ENCODE results near the gene IL36RN. TPM values are rescaled to one million over a fixed set of nuclear protein-coding genes. Genes with fewer than 3 reads are reported as not detected.

The IL36RN gene
- total and polyA plus RNA-seq, 3 experiments from 2014 or later: not detected

DNA sequence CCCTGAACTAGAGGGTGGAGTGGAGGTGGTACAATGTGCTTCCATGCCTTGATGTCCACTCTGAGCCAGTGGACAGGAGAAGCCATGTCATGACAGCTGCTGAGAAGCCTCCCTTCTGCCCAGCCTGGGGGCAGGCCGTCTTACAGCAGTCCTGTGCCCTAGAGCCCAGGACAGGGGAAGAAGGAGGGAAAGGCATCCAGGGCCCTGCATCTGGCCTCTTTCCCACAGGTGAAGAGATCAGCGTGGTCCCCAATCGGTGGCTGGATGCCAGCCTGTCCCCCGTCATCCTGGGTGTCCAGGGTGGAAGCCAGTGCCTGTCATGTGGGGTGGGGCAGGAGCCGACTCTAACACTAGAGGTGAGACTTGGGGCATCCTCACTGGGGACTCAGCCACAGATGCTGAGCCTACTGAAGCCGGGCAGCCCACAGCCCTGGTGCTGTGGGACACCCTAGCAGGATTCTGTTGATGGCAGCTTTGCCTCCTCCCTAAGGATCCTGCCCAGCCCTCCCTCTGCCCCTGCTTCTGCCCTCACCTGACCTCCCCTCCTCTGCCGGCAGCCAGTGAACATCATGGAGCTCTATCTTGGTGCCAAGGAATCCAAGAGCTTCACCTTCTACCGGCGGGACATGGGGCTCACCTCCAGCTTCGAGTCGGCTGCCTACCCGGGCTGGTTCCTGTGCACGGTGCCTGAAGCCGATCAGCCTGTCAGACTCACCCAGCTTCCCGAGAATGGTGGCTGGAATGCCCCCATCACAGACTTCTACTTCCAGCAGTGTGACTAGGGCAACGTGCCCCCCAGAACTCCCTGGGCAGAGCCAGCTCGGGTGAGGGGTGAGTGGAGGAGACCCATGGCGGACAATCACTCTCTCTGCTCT lies 3.1 kb downstream of the IL36RN start:
- Mint-ChIP-seq H3K27me3 (peaks cover 2 to 19% of the 10 kb centered on the region in 2 donors), H3K4me3 (no peak overlapping the region), H3K4me1 (no peaks in the 10 kb centered on the region), H3K9me3 (no peaks in the 10 kb centered on the region), H3K36me3 (no peaks in the 10 kb centered on the region), H3K27ac (peak overlapping the region in 1 of 8 donors; percentile 34)
- H3K36me3 ChIP-seq (ENCODE audit: insufficient read depth, low read length): no peaks in the 10 kb centered on the region
- no peak for DNase-seq
- H3K4me1 ChIP-seq (ENCODE audit: insufficient read depth, low read length): no peaks in the 10 kb centered on the region
- no peaks in the 10 kb centered on the region for H3K27me3 ChIP-seq (ENCODE audit: insufficient read depth, low read length, poor library complexity, severe bottlenecking)
- H3K27ac ChIP-seq (ENCODE audit: low read depth, low read length): no peak overlapping the region
- no peaks in the 10 kb centered on the region for H3K9me3 ChIP-seq (ENCODE audit: low read length)
- ChIA-PET CTCF (interaction anchor here (1.1 kb wide), 1 partner anchor 14 kb away, joined by 3 read pairs; no protein-coding TSS in a partner anchor), POLR2A (no interaction called here)
- H3K4me3 ChIP-seq (ENCODE audit: low read length): no peak overlapping the region

DNA sequence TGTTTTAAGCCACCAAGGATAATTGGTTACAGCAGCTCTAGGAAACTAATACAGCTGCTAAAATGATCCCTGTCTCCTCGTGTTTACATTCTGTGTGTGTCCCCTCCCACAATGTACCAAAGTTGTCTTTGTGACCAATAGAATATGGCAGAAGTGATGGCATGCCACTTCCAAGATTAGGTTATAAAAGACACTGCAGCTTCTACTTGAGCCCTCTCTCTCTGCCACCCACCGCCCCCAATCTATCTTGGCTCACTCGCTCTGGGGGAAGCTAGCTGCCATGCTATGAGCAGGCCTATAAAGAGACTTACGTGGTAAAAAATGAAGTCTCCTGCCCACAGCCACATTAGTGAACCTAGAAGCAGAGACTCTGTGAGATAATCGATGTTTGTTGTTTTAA lies 5.3 kb downstream of the IL36RN start:
- H3K27ac Mint-ChIP-seq: no peak overlapping the region
- peaks cover 2 to 15% of the 10 kb centered on the region in 2 donors for H3K27me3 Mint-ChIP-seq
- CTCF ChIA-PET: no interaction called here
- Histone ChIP-seq H3K36me3 (ENCODE audit: insufficient read depth, low read length) (no peaks in the 10 kb centered on the region), H3K4me3 (ENCODE audit: low read length) (no peak overlapping the region), H3K27me3 (ENCODE audit: insufficient read depth, low read length, poor library complexity, severe bottlenecking) (no peaks in the 10 kb centered on the region), H3K4me1 (ENCODE audit: insufficient read depth, low read length) (no peaks in the 10 kb centered on the region), H3K9me3 (ENCODE audit: low read length) (no peaks in the 10 kb centered on the region), H3K27ac (ENCODE audit: low read depth, low read length) (no peak overlapping the region)
- H3K4me1 Mint-ChIP-seq: no peaks in the 10 kb centered on the region
- peaks cover 0 to 5% (median 0%) of the 10 kb centered on the region in 3 donors for H3K36me3 Mint-ChIP-seq
- no peaks in the 10 kb centered on the region for H3K9me3 Mint-ChIP-seq
- H3K4me3 Mint-ChIP-seq: no peak overlapping the region
- DNase-seq: no peak
- POLR2A ChIA-PET: no interaction called here

DNA sequence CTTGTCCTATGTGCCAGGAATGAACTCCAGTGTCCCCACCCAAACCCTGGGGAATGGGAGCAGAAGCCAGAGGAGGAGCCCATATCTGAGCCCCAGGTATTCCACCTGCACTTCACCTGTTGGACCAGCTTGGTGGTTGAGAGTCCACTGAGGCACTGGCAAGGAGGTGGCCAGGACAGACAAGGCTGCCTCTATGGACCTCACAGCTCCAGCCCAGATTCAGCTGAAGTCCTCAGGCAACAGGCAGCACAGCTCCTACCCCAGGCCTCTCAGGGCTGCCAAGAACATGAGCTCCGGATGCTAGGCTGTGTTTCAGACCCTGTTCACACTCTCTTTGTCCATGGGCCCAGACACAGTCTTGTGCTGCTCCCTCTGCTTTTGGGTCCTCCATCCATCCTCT lies 5.9 kb downstream of the IL36RN start:
- Mint-ChIP-seq H3K36me3 (peaks cover 0 to 5% (median 0%) of the 10 kb centered on the region in 3 donors), H3K4me3 (no peak overlapping the region), H3K27me3 (peaks cover 2 to 15% of the 10 kb centered on the region in 2 donors), H3K9me3 (no peaks in the 10 kb centered on the region), H3K4me1 (no peaks in the 10 kb centered on the region), H3K27ac (no peak overlapping the region)
- ChIA-PET POLR2A (no interaction called here), CTCF (no interaction called here)
- no peaks in the 10 kb centered on the region for H3K9me3 ChIP-seq (ENCODE audit: low read length)
- H3K4me1 ChIP-seq (ENCODE audit: insufficient read depth, low read length): no peaks in the 10 kb centered on the region
- H3K27me3 ChIP-seq (ENCODE audit: insufficient read depth, low read length, poor library complexity, severe bottlenecking): no peaks in the 10 kb centered on the region
- no peak for DNase-seq
- no peaks in the 10 kb centered on the region for H3K36me3 ChIP-seq (ENCODE audit: insufficient read depth, low read length)
- no peak overlapping the region for H3K27ac ChIP-seq (ENCODE audit: low read depth, low read length)
- H3K4me3 ChIP-seq (ENCODE audit: low read length): no peak overlapping the region

- Mint-ChIP-seq H3K36me3 (peaks cover 0 to 5% (median 0%) of the 10 kb centered on the region in 3 donors), H3K4me3 (peak within 1 kb of the TSS in 1 of 7 donors; percentile 20), H3K4me1 (no peaks in the 10 kb centered on the region), H3K27ac (peak within 1 kb of the TSS in 1 of 8 donors; percentile 86), H3K27me3 (peaks cover 0 to 12% of the 10 kb centered on the region in 2 donors), H3K9me3 (no peaks in the 10 kb centered on the region)
- Histone ChIP-seq H3K27ac (ENCODE audit: low read depth, low read length) (no peak within 1 kb of the TSS), H3K9me3 (ENCODE audit: low read length) (no peaks in the 10 kb centered on the region), H3K4me3 (ENCODE audit: low read length) (no peak within 1 kb of the TSS), H3K27me3 (ENCODE audit: insufficient read depth, low read length, poor library complexity, severe bottlenecking) (no peaks in the 10 kb centered on the region), H3K4me1 (ENCODE audit: insufficient read depth, low read length) (no peaks in the 10 kb centered on the region), H3K36me3 (ENCODE audit: insufficient read depth, low read length) (no peaks in the 10 kb centered on the region)
- CTCF ChIA-PET: no interaction called here
- DNase-seq: no peak
- POLR2A ChIA-PET: no interaction called here
Measured at GRCh38 chr2:113067681-113068080, 8.7 kb downstream of the IL36RN start, which contains the start of gene IL1F10. Gene IL1F10 (plus strand): TSS chr2:113067970. CDS start chr2:113072739, 4,769 bp downstream.

GRCh38 chr2:113068249-113068648 lies 9.3 kb downstream of the IL36RN start:
- ChIA-PET CTCF (no interaction called here), POLR2A (no interaction called here)
- Mint-ChIP-seq H3K27ac (no peak overlapping the region), H3K4me3 (no peak overlapping the region), H3K9me3 (no peaks in the 10 kb centered on the region), H3K4me1 (no peaks in the 10 kb centered on the region), H3K27me3 (peaks cover 2 to 9% of the 10 kb centered on the region in 2 donors), H3K36me3 (peaks cover 0 to 5% (median 0%) of the 10 kb centered on the region in 3 donors)
- no peak overlapping the region for H3K27ac ChIP-seq (ENCODE audit: low read depth, low read length)
- no peaks in the 10 kb centered on the region for H3K36me3 ChIP-seq (ENCODE audit: insufficient read depth, low read length)
- no peak overlapping the region for H3K4me3 ChIP-seq (ENCODE audit: low read length)
- no peaks in the 10 kb centered on the region for H3K9me3 ChIP-seq (ENCODE audit: low read length)
- no peak for DNase-seq
- H3K4me1 ChIP-seq (ENCODE audit: insufficient read depth, low read length): no peaks in the 10 kb centered on the region
- no peaks in the 10 kb centered on the region for H3K27me3 ChIP-seq (ENCODE audit: insufficient read depth, low read length, poor library complexity, severe bottlenecking)

- no peak overlapping the region for H3K27ac Mint-ChIP-seq
- H3K27me3 Mint-ChIP-seq: peaks cover 3 to 6% of the 10 kb centered on the region in 2 donors
- peaks cover 0 to 5% (median 0%) of the 10 kb centered on the region in 3 donors for H3K36me3 Mint-ChIP-seq
- H3K9me3 ChIP-seq (ENCODE audit: low read length): no peaks in the 10 kb centered on the region
- no peaks in the 10 kb centered on the region for H3K4me1 ChIP-seq (ENCODE audit: insufficient read depth, low read length)
- H3K4me3 Mint-ChIP-seq: no peak overlapping the region
- no peaks in the 10 kb centered on the region for H3K9me3 Mint-ChIP-seq
- H3K27me3 ChIP-seq (ENCODE audit: insufficient read depth, low read length, poor library complexity, severe bottlenecking): no peaks in the 10 kb centered on the region
- ChIA-PET POLR2A (no interaction called here), CTCF (no interaction called here)
- no peak overlapping the region for H3K27ac ChIP-seq (ENCODE audit: low read depth, low read length)
- H3K4me1 Mint-ChIP-seq: no peaks in the 10 kb centered on the region
- DNase-seq: no peak
- no peak overlapping the region for H3K4me3 ChIP-seq (ENCODE audit: low read length)
- no peaks in the 10 kb centered on the region for H3K36me3 ChIP-seq (ENCODE audit: insufficient read depth, low read length)
Measured at GRCh38 chr2:113068706-113069485, 9.9 kb downstream of the IL36RN start.

DNA sequence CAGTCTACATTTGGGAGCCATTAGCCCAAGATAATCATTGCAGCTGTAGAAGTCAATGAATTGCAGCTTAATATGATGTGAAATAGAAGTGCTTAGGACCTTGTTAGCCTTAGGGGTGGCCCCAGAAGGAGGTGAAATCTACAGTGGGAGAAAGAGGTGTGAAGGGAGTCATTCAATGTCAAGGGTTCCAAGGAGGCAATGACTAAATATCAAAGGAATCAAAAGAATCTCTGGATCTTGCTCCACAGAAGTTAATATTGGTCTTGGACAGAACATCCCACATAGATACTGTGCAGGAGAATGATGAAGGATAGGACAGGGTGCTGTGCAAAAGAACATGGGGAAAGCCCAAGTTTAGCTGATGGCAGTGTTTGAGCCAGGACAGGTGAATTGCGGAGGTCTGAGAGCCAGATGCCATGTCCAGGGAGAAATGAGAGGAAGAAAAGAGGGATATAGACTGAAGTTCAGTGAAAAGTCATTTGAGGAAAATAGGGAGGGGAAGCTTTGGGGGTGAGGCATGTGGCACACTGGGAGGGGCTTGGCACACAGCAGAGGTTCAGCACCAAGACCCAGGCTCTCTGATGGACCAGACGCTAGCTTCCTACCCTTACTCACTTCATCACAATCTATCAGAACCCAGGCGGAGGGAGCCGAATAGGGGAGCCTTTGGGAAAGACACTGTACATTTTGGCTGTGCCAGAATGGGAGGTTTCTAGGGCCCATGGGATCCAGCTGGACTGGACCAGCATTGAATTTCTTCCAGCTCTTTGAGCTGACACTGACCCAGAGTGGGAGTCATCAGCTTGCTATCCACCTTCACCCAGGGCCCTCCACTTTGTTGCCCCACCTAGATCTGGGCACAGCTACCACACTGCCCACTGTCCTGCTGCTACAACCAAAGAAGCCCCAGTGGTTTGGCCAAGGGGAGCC lies 10.9 kb downstream of the IL36RN start:
- H3K4me3 Mint-ChIP-seq: no peak overlapping the region
- Histone ChIP-seq H3K27ac (ENCODE audit: low read depth, low read length) (no peak overlapping the region), H3K9me3 (ENCODE audit: low read length) (no peaks in the 10 kb centered on the region), H3K36me3 (ENCODE audit: insufficient read depth, low read length) (no peaks in the 10 kb centered on the region), H3K27me3 (ENCODE audit: insufficient read depth, low read length, poor library complexity, severe bottlenecking) (no peaks in the 10 kb centered on the region), H3K4me3 (ENCODE audit: low read length) (no peak overlapping the region), H3K4me1 (ENCODE audit: insufficient read depth, low read length) (peaks cover 7% of the 10 kb centered on the region)
- CTCF ChIA-PET: interaction anchor here (1.1 kb wide), 1 partner anchor 10 kb away, joined by 3 read pairs; no protein-coding TSS in a partner anchor
- peaks cover 2 to 4% (median 3%) of the 10 kb centered on the region in 3 donors for H3K4me1 Mint-ChIP-seq
- no peak overlapping the region for H3K27ac Mint-ChIP-seq
- DNase-seq: no peak
- H3K36me3 Mint-ChIP-seq: peaks cover 0 to 5% (median 0%) of the 10 kb centered on the region in 3 donors
- peaks cover 3 to 6% of the 10 kb centered on the region in 2 donors for H3K27me3 Mint-ChIP-seq
- POLR2A ChIA-PET: no interaction called here
- no peaks in the 10 kb centered on the region for H3K9me3 Mint-ChIP-seq

Data from CD8-positive, alpha-beta memory T cell (primary cell).